Transverse colon (tissue), 3 donors: ENCODE measurements around the gene CEP78.

ENCODE experiments used
- POLR2A ChIP-seq: fragments of 450-650 bp; IDR thresholded peaks from one replicate; pipeline ENCODE4 v1.6.1; 2016; ENCODE audit warnings: antibody characterized with exemption, mild to moderate bottlenecking, moderate library complexity
- TF ChIP-seq, protein P1 (sequence below), 5 experiments: fragments of 200-600 bp in 3 of 5; fragments of 450-650 bp in 2 of 5; sonication (generic) in 3 of 5; IDR thresholded peaks; 1 replicate in 2 of 5; 2 replicates in 3 of 5; pipeline ENCODE4 v1.5.1; 2016 to 2017; ENCODE audit warnings: antibody characterized with exemption in 5 of 5, inconsistent platforms in 3 of 5, mild to moderate bottlenecking in 2 of 5, moderate library complexity in 1 of 5

DNA sequence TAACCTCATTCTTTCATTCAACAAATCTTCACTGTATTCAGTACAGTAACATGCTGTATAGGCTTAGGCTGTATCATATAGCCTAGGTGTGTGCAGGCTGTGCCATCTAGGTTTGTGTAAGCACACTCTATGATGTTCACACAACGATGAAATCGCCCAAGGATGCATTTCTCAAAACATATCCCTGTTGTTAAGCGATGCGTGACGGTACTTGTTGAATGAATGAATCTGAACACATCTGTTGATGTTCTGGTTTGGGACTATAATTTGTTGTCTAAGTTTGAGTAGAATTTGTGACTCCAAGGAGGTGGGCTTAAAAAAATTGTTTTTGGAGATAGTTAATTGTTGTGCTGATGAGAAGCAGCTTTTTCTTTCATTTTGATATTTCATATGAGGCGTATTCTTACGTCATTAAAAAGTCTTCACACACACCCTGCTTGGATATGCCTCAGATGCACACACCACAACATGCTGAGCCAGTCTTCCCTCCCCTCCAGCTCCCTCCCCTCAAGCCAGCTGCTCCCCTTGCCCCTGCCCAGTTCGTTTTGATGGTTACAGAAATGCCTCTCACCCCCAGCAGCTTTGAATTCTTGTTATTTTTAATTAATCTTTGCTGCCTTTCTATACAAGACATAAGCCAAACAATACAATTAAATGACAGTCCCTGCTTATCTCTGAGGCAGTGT, 55.5 kb downstream of the CEP78 start:
- TF ChIP-seq, protein P1, sequence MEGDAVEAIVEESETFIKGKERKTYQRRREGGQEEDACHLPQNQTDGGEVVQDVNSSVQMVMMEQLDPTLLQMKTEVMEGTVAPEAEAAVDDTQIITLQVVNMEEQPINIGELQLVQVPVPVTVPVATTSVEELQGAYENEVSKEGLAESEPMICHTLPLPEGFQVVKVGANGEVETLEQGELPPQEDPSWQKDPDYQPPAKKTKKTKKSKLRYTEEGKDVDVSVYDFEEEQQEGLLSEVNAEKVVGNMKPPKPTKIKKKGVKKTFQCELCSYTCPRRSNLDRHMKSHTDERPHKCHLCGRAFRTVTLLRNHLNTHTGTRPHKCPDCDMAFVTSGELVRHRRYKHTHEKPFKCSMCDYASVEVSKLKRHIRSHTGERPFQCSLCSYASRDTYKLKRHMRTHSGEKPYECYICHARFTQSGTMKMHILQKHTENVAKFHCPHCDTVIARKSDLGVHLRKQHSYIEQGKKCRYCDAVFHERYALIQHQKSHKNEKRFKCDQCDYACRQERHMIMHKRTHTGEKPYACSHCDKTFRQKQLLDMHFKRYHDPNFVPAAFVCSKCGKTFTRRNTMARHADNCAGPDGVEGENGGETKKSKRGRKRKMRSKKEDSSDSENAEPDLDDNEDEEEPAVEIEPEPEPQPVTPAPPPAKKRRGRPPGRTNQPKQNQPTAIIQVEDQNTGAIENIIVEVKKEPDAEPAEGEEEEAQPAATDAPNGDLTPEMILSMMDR (IDR thresholded peaks at IDR 0.05) = no peak
- TF ChIP-seq POLR2A = no peak
